OCI-LY1 (cell line): ENCODE results near the gene SIK2.

Experiments used
- H2AFZ ChIP-seq: fragments of 200-600 bp; sonication (generic), shearing (Covaris generic); 2 replicates; pipeline ENCODE4 v1.6.0; 2014; ENCODE audit warnings: antibody characterized with exemption, mild to moderate bottlenecking, low read length
- H3F3A ChIP-seq: fragments of 200-600 bp; sonication (generic), shearing (Covaris generic); 2 replicates; pipeline ENCODE4 v1.6.0; 2014; ENCODE audit warnings: mild to moderate bottlenecking, antibody characterized with exemption, low read length, moderate library complexity; ENCODE audit not compliant: insufficient read depth
- H3K27ac ChIP-seq: fragments of 200-600 bp; sonication (generic); 2 replicates; pipeline ENCODE4 v1.5.1; 2014; ENCODE audit warnings: low read length, mixed run types, mild to moderate bottlenecking, low read depth; ENCODE audit not compliant: poor library complexity, severe bottlenecking
- H3K27me3 ChIP-seq: fragments of 200-600 bp; sonication (generic); 2 replicates; pipeline ENCODE4 v1.6.0; 2014; ENCODE audit warnings: antibody characterized with exemption, mild to moderate bottlenecking, low read length, moderate library complexity; ENCODE audit not compliant: insufficient read depth
- H3K36me3 ChIP-seq: fragments of 200-600 bp; sonication (generic); 2 replicates; pipeline ENCODE4 v1.6.1; 2014; ENCODE audit warnings: mild to moderate bottlenecking, antibody characterized with exemption, low read length, moderate library complexity, mixed read lengths; ENCODE audit not compliant: insufficient read depth
- H3K4me1 ChIP-seq: fragments of 200-600 bp; sonication (generic); 2 replicates; pipeline ENCODE4 v1.5.1; 2014; ENCODE audit warnings: mild to moderate bottlenecking, low read length, moderate library complexity; ENCODE audit not compliant: insufficient read depth, severe bottlenecking
- H3K4me2 ChIP-seq: fragments of 200-600 bp; sonication (generic), shearing (Covaris generic); 2 replicates; pipeline ENCODE4 v1.6.1; 2014; ENCODE audit warnings: low read length
- H3K4me3 ChIP-seq: fragments of 200-600 bp; sonication (generic); 2 replicates; pipeline ENCODE4 v1.5.1; 2014; ENCODE audit warnings: low read length, low read depth, mild to moderate bottlenecking, mixed read lengths; ENCODE audit not compliant: poor library complexity, severe bottlenecking
- H3K79me2 ChIP-seq: fragments of 200-600 bp; shearing (Covaris generic); 2 replicates; pipeline ENCODE4 v1.6.1; 2016; ENCODE audit warnings: mixed run types, low read length, mixed read lengths; ENCODE audit not compliant: insufficient read depth
- H3K9ac ChIP-seq: fragments of 200-600 bp; sonication (generic), shearing (Covaris generic); 2 replicates; pipeline ENCODE4 v1.6.1; 2014; ENCODE audit warnings: mild to moderate bottlenecking, low read length, mixed read lengths
- H3K9me2 ChIP-seq: fragments of 200-600 bp; sonication (generic), shearing (Covaris generic); 2 replicates; pipeline ENCODE4 v1.6.1; 2014; ENCODE audit warnings: low read depth, mild to moderate bottlenecking, low read length, mixed read lengths
- H3K9me3 ChIP-seq: fragments of 200-600 bp; shearing (Covaris generic); 2 replicates; pipeline ENCODE4 v1.6.1; 2014; ENCODE audit warnings: low read length, mixed read lengths
- H4K20me1 ChIP-seq: fragments of 200-600 bp; sonication (generic), shearing (Covaris generic); 2 replicates; pipeline ENCODE4 v1.6.0; 2016; ENCODE audit warnings: mild to moderate bottlenecking, low read length; ENCODE audit not compliant: insufficient read depth
- CTCF ChIP-seq: fragments of 200-600 bp; sonication (generic), shearing (Covaris generic); IDR thresholded peaks from 2 replicates; pipeline ENCODE4 v1.5.1; 2017; ENCODE audit warnings: mild to moderate bottlenecking, antibody characterized with exemption, low read length, moderate library complexity, mixed read lengths
- EZH2 ChIP-seq: fragments of 200-600 bp; sonication (generic), shearing (Covaris generic); IDR thresholded peaks from 2 replicates; pipeline ENCODE4 v1.8.0; 2017; ENCODE audit warnings: borderline replicate concordance, mixed run types, mild to moderate bottlenecking, antibody characterized with exemption, low read length, moderate library complexity, mixed read lengths

The SIK2 gene

DNA sequence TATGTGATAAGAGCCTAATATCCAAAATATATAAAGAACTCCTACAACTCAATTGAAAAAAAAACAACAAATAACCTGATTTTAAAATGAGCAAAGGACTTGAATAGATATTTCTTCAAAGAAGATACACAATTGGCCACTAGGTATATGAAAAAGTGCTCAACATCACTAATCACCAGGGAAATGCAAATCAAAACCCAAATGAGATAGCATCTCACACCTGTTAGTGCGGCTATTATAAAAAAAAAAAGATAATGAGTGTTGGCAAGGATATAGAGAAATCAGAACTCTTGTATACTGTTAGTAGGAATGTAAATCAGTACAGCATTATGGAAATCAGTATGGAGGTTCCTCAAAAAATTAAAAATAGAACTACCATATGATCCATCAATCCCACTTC, 5.9 kb upstream of the SIK2 start:
- Histone ChIP-seq H3K79me2 (no peaks in the 10 kb centered on the region), H3K9me3 (peaks cover 8% of the 10 kb centered on the region), H3K4me1 (peaks cover 20% of the 10 kb centered on the region), H3K27ac (no peak overlapping the region), H3F3A (no peaks in the 10 kb centered on the region), H4K20me1 (no peaks in the 10 kb centered on the region), H2AFZ (no peak overlapping the region), H3K9ac (no peak overlapping the region), H3K4me2 (no peak overlapping the region), H3K9me2 (no peaks in the 10 kb centered on the region), H3K27me3 (peaks cover 5% of the 10 kb centered on the region; the same call in 1 of the 2 replicates), H3K36me3 (no peaks in the 10 kb centered on the region; the same call in 1 of the 2 replicates), H3K4me3 (no peak overlapping the region)
- no peak for TF ChIP-seq EZH2
- no peak for TF ChIP-seq CTCF

GRCh38 chr11:111598148-111598547, 4.1 kb upstream of the SIK2 start:
- Histone ChIP-seq H2AFZ (0 out of 2 replicates have a peak overlapping the region, but pooled peaks have one; percentile 91), H3K79me2 (no peaks in the 10 kb centered on the region), H3K27ac (no peak overlapping the region), H3K9ac (no peak overlapping the region), H3K4me3 (no peak overlapping the region), H3K9me2 (no peaks in the 10 kb centered on the region), H3K4me1 (peaks cover 26% of the 10 kb centered on the region), H4K20me1 (no peaks in the 10 kb centered on the region), H3K4me2 (no peak overlapping the region), H3F3A (peaks cover under 1% of the 10 kb centered on the region; the same call in 1 of the 2 replicates), H3K9me3 (peaks cover 8% of the 10 kb centered on the region), H3K27me3 (peaks cover 5% of the 10 kb centered on the region; the same call in 1 of the 2 replicates), H3K36me3 (no peaks in the 10 kb centered on the region; the same call in 1 of the 2 replicates)
- TF ChIP-seq CTCF, result no peak
- TF ChIP-seq EZH2, result no peak

GRCh38 chr11:111598559-111598958, 3.7 kb upstream of the SIK2 start:
- no peaks in the 10 kb centered on the region for H4K20me1 ChIP-seq
- no peak overlapping the region for H3K4me2 ChIP-seq
- no peak overlapping the region for H3K9ac ChIP-seq
- peaks cover 30% of the 10 kb centered on the region for H3K4me1 ChIP-seq
- H3K27ac ChIP-seq, result no peak overlapping the region
- no peaks in the 10 kb centered on the region; the same call in 1 of the 2 replicates for H3K36me3 ChIP-seq
- H3K4me3 ChIP-seq, result no peak overlapping the region
- no peaks in the 10 kb centered on the region for H3K9me2 ChIP-seq
- TF ChIP-seq EZH2 (no peak), CTCF (no peak)
- no peak overlapping the region for H2AFZ ChIP-seq
- H3K9me3 ChIP-seq, result peaks cover 8% of the 10 kb centered on the region
- no peaks in the 10 kb centered on the region for H3K79me2 ChIP-seq
- H3K27me3 ChIP-seq, result peaks cover 5% of the 10 kb centered on the region; the same call in 1 of the 2 replicates
- H3F3A ChIP-seq, result peaks cover 4% of the 10 kb centered on the region; the same call in 1 of the 2 replicates
